Heart left ventricle (tissue), 16 donors: Measurements from ENCODE around the gene RAD50. TPM values are rescaled to one million over a fixed set of nuclear protein-coding genes. Genes with fewer than 3 reads are reported as not detected.

Experiments used
- ATAC-seq, 4 donors: fragments of 200-7000 bp; cut with Tn5 transposase; one replicate each; pipeline ENCODE4 v1.9.1; 2020 to 2022; ENCODE audit warnings: moderate library complexity in 4 of 4, mild to moderate bottlenecking in 3 of 4, moderate number of reproducible peaks in 1 of 4
- DNase-seq, 5 donors: peaks; one replicate each; pipeline ENCODE4 v3.0.0-alpha.2; 2020
- H3K27ac ChIP-seq, 12 donors: fragments of 200-600 bp; sonication (generic) in 4 of 12; one replicate each; pipeline versions ENCODE4 v1.5.0 to v1.8.0; 2016 to 2022; ENCODE audit warnings: mild to moderate bottlenecking in 2 of 12
- H3K27me3 ChIP-seq, 9 donors: fragments of 200-600 bp; sonication (generic) in 2 of 9; one replicate each; pipeline versions ENCODE4 v1.5.1 to v1.8.0; 2016 to 2022; ENCODE audit warnings: mild to moderate bottlenecking in 3 of 9
- H3K36me3 ChIP-seq, 9 donors: fragments of 200-600 bp; sonication (generic) in 2 of 9; one replicate each; pipeline versions ENCODE4 v1.5.0 to v1.8.0; 2018 to 2022; ENCODE audit warnings: mild to moderate bottlenecking in 2 of 9
- H3K4me1 ChIP-seq, 12 donors: fragments of 200-600 bp; sonication (generic) in 4 of 12; one replicate each; pipeline versions ENCODE4 v1.5.0 to v1.8.0; 2016 to 2022; ENCODE audit warnings: mild to moderate bottlenecking in 3 of 12
- H3K4me3 ChIP-seq, 12 donors: fragments of 200-600 bp; sonication (generic) in 4 of 12; one replicate each; pipeline versions ENCODE4 v1.5.0 to v1.8.0; 2017 to 2022; ENCODE audit warnings: mild to moderate bottlenecking in 9 of 12, moderate library complexity in 4 of 12
- H3K9me3 ChIP-seq, 12 donors: fragments of 200-600 bp; sonication (generic) in 4 of 12; one replicate each; pipeline versions ENCODE4 v1.5.0 to v1.8.0; 2016 to 2022; ENCODE audit warnings: mild to moderate bottlenecking in 1 of 12
- CTCF ChIP-seq, 12 donors: fragments of 200-600 bp; sonication (generic) in 4 of 12; IDR thresholded peaks; one replicate each; pipeline versions ENCODE4 v1.5.0 to v1.8.0; 2018 to 2022; ENCODE audit warnings: antibody characterized with exemption in 12 of 12, mild to moderate bottlenecking in 5 of 12
- POLR2A ChIP-seq, 2 donors: fragments of 450-650 bp; IDR thresholded peaks; one replicate each; pipeline ENCODE4 v1.6.1; 2017; ENCODE audit warnings: antibody characterized with exemption in 2 of 2, mild to moderate bottlenecking in 2 of 2, moderate library complexity in 2 of 2
- WGBS, 4 donors: extraction: QIAGEN DNeasy Blood & Tissue Kit in 2 of 4; methylation state at CpG; one replicate each; pipeline versions ENCODE4 v1.1.5 to v1.1.7; 2013 to 2018; 5-methylcytosine and 5-hydroxymethylcytosine counted together
- intact Hi-C, 10 donors: fragments of 100-400 bp; cut with DNase I; formaldehyde crosslinking; loops; one replicate each; pipeline versions ENCODE4 v1.11.1 to v1.14.2; 2022
- polyA plus RNA-seq, 2 donors: library from polyadenylated mRNA; stranded (reverse); fragments of 200-250 nt; gene quantifications; one replicate each; pipeline ENCODE4 v1.2.3, GENCODE V29; 2013
- total RNA-seq, 9 donors: library from RNA; depleted of rRNA in 2 of 9; stranded (reverse); fragments of >200 nt in 2 of 9; fragmentation: NEBNext Ultra II Directional in 3 of 9; extraction: Animal tissue kit (Norgen Biotek cat#: 25700) in 3 of 9; gene quantifications; one replicate each; pipeline versions ENCODE4 v1.1.0 to v1.2.4, GENCODE V29; 2016 to 2023
- donor health status: ischemic (EF 13 %, LVEDD 7.1; RV severe dilation, severe dysfunction).
- donor health status: healthy with polysubstance abuse.
- donor health status: DM: no; HTN: yes; CAD: no.
- donor health status: DM: no; HTN: no; CAD: no.
- donor health status: ischemic (EF 25% LVEDD 6.9; RV normal size, moderate dysfunction).
- donor health status: ischemic (EF 25% LVEDD 5.7; RV mildly dilated, moderate dysfunction).
- donor health status: healthy.
- donor health status: DM: yes; HTN: yes; CAD: no.
- donor health status: ischemic (EF 35%, LVEDD 5.7; RV mildly dilated, moderate dysfunction).
- donor health status: nonischemic (EF 11% LVEDD 7.7; RV severe dilation, severe dysfunction).
- donor health status: DM: yes; HTN: yes; CAD: no.
- donor health status: PGD.
- donor health status: ischemic (EF 29% LVEDD 5.4; RV normal size, mild dysfunction).
- donor health status: nonischemic (EF 23%, LVEDD 6.1; RV moderate dilation, normal function).

The RAD50 gene
- total and polyA plus RNA-seq, 11 donors, result 9.3 to 41.8 (median 32.1) TPM

GRCh38 chr5:132608107-132608506, 51.3 kb downstream of the RAD50 start:
- Histone ChIP-seq H3K27me3 (no peaks in the 10 kb centered on the region), H3K27ac (no peak overlapping the region), H3K4me3 (no peak overlapping the region), H3K9me3 (peaks cover 0 to 5% (median 0%) of the 10 kb centered on the region in 12 donors), H3K4me1 (no peaks in the 10 kb centered on the region), H3K36me3 (peaks cover 0 to 100% (median 87%) of the 10 kb centered on the region in 9 donors)
- ATAC-seq, result no peak
- DNase-seq, result no peak
- intact Hi-C loops, result no loop called here
- whole genome bisulfite sequencing, 4 donors, result 84 to 92% (median 90%) methylated on average over 5 of the region's 5 CpGs
- no peak for TF ChIP-seq POLR2A (IDR thresholded peaks at IDR 0.05)
- no peak for TF ChIP-seq CTCF (IDR thresholded peaks at IDR 0.05)

GRCh38 chr5:132611965-132612364, 55.2 kb downstream of the RAD50 start:
- DNase-seq (no peak), ATAC-seq (no peak)
- Histone ChIP-seq H3K36me3 (peaks cover 0 to 100% (median 81%) of the 10 kb centered on the region in 9 donors), H3K4me1 (no peaks in the 10 kb centered on the region), H3K27ac (no peak overlapping the region), H3K9me3 (peaks cover 0 to 5% (median 0%) of the 10 kb centered on the region in 12 donors), H3K4me3 (no peak overlapping the region), H3K27me3 (no peaks in the 10 kb centered on the region)
- intact Hi-C loops, result no loop called here
- 97 to 100% (median 98%) methylated on average over 2 of the region's 2 CpGs for WGBS, 4 donors
- TF ChIP-seq CTCF (IDR thresholded peaks at IDR 0.05), result no peak

- no peak for DNase-seq
- WGBS, 4 donors, result 72 to 84% (median 75%) methylated on average over 1 of the region's 1 CpG
- peaks cover 0 to 5% (median 0%) of the 10 kb centered on the region in 12 donors for H3K9me3 ChIP-seq
- ATAC-seq, result no peak
- intact Hi-C loops, result no loop called here
- no peak overlapping the region for H3K27ac ChIP-seq
- peaks cover 0 to 100% (median 81%) of the 10 kb centered on the region in 9 donors for H3K36me3 ChIP-seq
- no peak for TF ChIP-seq POLR2A (IDR thresholded peaks at IDR 0.05)
- no peak for TF ChIP-seq CTCF (IDR thresholded peaks at IDR 0.05)
- H3K4me1 ChIP-seq, result no peaks in the 10 kb centered on the region
- no peak overlapping the region for H3K4me3 ChIP-seq
- no peaks in the 10 kb centered on the region for H3K27me3 ChIP-seq
Observed at GRCh38 chr5:132612846-132613245, 56.1 kb downstream of the RAD50 start.

DNA sequence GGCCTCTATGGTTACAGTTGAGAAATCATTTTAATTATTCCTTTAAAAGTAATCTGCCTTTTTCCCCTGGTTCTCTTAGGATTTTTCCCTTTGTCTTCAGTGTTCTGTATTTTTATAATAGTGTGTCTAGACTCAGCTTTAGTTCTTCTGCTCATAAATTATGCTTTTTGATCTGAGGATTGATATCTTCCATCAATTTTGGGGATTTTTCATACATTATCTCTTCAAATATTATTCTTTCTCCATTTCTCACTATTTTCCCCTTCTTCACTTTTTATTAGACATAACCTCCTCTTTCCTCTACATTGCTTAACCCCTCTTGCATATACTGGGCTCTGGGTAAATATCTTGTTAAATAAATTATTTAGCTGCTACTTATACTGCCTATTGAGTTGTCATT, 64.9 kb downstream of the RAD50 start:
- no peaks in the 10 kb centered on the region for H3K9me3 ChIP-seq
- no peaks in the 10 kb centered on the region for H3K4me1 ChIP-seq
- no peak overlapping the region for H3K27ac ChIP-seq
- H3K36me3 ChIP-seq, result peaks cover 0 to 80% (median 61%) of the 10 kb centered on the region in 9 donors
- no peak for ATAC-seq
- no peak overlapping the region for H3K4me3 ChIP-seq
- no peak for DNase-seq
- intact Hi-C loops, result no loop called here
- TF ChIP-seq CTCF (IDR thresholded peaks at IDR 0.05), result no peak
- TF ChIP-seq POLR2A (IDR thresholded peaks at IDR 0.05), result no peak
- no peaks in the 10 kb centered on the region for H3K27me3 ChIP-seq
